ENCODE measurements around the gene RNF208.

- TF ChIP-seq EZH2 (IDR thresholded peaks at IDR 0.05; ENCODE audit: insufficient read depth, poor library complexity, severe bottlenecking) (no peak), EZH2phosphoT487 (IDR thresholded peaks at IDR 0.05; ENCODE audit: insufficient read depth, low read depth) (no peak)
These were observed 5.9 kb upstream of the RNF208 start for GRCh38 chr9:137227853-137228505.

Data from GM23248 (cell line).